Hepatocyte (in vitro differentiated cells): ENCODE results near the gene FGF23.

Experiments used
- CTCF ChIP-seq: fragments of 200-600 bp; sonication (generic); IDR thresholded peaks from 2 replicates; pipeline ENCODE4 v1.5.1; 2016; ENCODE audit warnings: antibody characterized with exemption, mild to moderate bottlenecking; ENCODE audit not compliant: poor library complexity
- EZH2 ChIP-seq: fragments of 200-600 bp; sonication (generic); IDR thresholded peaks from 2 replicates; pipeline ENCODE4 v1.6.1; 2016; ENCODE audit warnings: antibody characterized with exemption, mild to moderate bottlenecking, borderline replicate concordance
- EZH2phosphoT487 ChIP-seq: fragments of 200-600 bp; sonication (generic); IDR thresholded peaks from one replicate; pipeline ENCODE4 v1.6.1; 2018; ENCODE audit warnings: antibody characterized with exemption, mild to moderate bottlenecking, low read depth, moderate library complexity; ENCODE audit not compliant: unreplicated experiment, severe bottlenecking

DNA sequence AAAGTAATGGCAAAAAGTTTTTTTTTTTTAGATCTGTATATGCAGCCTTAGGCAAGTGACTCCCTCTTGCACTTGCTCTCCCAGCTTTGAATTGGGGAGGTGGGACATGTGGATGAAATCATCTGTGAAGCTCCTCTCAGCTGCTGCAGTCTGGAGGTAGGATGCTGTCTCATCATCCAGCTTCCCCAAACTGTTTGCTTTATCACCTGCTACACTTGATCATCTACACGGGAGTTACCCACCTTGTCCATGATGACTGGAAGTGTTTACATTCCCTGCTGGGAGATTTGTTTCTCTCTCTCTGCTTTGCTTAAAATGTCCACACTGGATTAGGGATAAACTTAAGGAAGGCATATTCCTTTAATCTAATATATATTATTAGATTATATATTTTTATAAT, 8.5 kb upstream of the FGF23 start:
- TF ChIP-seq EZH2 (no peak), CTCF (no peak), EZH2phosphoT487 (no peak)
